ENCODE measurements around the gene XXYLT1. TPM values are rescaled to one million over a fixed set of nuclear protein-coding genes. Genes with fewer than 3 reads are reported as not detected.

Gene XXYLT1
- total and polyA plus RNA-seq, 7 donors, result 2.5 to 13.8 (median 11.1) TPM

DNA sequence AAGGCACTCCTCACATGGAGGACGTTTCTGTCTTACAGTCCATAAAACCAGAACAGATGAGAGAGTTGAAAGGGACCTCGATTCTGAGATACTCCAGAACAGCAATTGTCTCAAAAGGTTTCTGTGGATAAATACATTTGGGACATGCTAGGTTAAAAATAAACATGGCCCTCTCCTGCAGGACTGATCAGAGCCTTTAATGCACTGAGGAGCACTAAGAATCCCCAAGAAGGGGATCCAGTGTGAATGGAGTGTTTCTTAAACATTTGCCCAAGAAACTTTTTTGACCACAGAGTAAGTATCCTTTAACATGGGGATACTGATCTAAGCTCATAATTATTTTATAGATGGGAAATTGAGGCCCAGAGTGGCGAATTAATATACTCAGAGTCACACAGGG, 223.4 kb downstream of the XXYLT1 start:
- 58 to 75% methylated on average over 3 of the region's 3 CpGs for WGBS, 2 donors
- H3K4me1 ChIP-seq, result no peaks in the 10 kb centered on the region
- DNase-seq, result no peak
- intact Hi-C loops (cut with DNase I), result no loop called here
- H3K27me3 ChIP-seq, result no peaks in the 10 kb centered on the region
- no peak overlapping the region for H3K27ac ChIP-seq
- no peak overlapping the region for H3K4me3 ChIP-seq
- TF ChIP-seq POLR2A (IDR thresholded peaks at IDR 0.05) (no peak), EP300 (IDR thresholded peaks at IDR 0.05) (no peak), POLR2AphosphoS5 (IDR thresholded peaks at IDR 0.05) (no peak)
- TF ChIP-seq, protein P1, sequence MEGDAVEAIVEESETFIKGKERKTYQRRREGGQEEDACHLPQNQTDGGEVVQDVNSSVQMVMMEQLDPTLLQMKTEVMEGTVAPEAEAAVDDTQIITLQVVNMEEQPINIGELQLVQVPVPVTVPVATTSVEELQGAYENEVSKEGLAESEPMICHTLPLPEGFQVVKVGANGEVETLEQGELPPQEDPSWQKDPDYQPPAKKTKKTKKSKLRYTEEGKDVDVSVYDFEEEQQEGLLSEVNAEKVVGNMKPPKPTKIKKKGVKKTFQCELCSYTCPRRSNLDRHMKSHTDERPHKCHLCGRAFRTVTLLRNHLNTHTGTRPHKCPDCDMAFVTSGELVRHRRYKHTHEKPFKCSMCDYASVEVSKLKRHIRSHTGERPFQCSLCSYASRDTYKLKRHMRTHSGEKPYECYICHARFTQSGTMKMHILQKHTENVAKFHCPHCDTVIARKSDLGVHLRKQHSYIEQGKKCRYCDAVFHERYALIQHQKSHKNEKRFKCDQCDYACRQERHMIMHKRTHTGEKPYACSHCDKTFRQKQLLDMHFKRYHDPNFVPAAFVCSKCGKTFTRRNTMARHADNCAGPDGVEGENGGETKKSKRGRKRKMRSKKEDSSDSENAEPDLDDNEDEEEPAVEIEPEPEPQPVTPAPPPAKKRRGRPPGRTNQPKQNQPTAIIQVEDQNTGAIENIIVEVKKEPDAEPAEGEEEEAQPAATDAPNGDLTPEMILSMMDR (IDR thresholded peaks at IDR 0.05), result no peak
- no peaks in the 10 kb centered on the region for H3K36me3 ChIP-seq
- H3K9me3 ChIP-seq, result no peaks in the 10 kb centered on the region

DNA sequence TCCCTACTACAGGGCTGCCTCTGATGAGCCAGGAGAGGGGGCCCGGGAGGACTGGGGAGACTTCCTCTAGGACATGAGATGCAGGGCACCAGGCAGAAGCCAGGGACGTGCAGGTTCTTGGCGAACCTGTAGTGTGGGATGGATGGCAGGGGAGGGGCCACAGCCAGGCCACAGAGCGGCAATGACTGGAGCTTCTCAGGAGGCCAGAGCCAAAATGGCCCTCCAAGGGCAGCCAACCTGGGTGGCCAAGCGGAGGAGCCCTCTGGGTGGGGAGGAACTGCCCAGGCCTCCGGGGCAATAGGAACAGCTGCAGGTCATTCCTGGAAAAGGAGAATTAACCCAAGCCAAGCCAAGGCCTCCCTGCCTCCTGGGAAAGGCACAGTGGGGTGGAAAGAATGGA, 224.5 kb downstream of the XXYLT1 start:
- no peaks in the 10 kb centered on the region for H3K36me3 ChIP-seq
- H3K4me3 ChIP-seq, result no peak overlapping the region
- peak; percentile 57 for DNase-seq
- H3K27me3 ChIP-seq, result no peaks in the 10 kb centered on the region
- H3K9me3 ChIP-seq, result no peaks in the 10 kb centered on the region
- TF ChIP-seq EP300 (IDR thresholded peaks at IDR 0.05), result no peak
- TF ChIP-seq POLR2AphosphoS5 (IDR thresholded peaks at IDR 0.05), result no peak
- TF ChIP-seq, protein P1 (IDR thresholded peaks at IDR 0.05), result no peak
- no peak for TF ChIP-seq POLR2A (IDR thresholded peaks at IDR 0.05)
- no peaks in the 10 kb centered on the region for H3K4me1 ChIP-seq
- H3K27ac ChIP-seq, result no peak overlapping the region
- intact Hi-C loops (cut with DNase I), result no loop called here
- 85 to 89% methylated on average over 6 of the region's 6 CpGs for WGBS, 2 donors

DNA sequence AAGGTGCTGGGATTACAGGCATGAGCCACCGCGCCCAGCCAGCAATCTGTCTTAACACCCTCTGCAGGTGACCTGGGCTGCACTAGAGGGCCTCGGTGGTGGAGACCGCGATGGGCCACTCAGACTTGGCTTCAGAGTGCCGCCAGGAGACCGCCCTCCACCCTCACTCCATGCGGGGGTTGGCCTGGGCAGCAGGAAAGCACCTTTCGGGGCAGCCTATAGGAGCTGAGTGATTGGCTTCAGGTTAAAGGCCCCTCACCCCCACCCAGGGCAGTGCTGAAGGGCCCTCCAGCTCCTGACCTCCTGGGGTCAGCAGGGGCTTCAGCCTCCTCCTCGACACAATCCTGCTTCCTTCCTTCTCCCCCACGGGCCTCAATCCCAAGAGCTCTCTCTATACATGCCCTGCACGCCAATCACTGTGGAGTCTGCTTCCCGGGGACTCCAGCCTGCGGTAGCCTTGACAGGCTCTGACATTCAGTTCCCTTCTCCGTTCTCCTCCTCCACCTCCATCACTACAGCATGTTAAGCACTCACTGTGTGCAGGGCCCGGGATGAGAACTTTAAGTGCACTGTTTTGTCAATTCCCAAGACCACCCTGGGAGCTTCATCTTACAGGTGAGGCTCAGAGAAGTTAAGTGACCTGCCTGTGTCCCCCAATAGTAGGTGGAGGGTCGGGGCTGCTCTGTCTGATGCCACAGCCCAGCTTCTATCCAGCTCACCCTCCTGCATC, 225.3 kb downstream of the XXYLT1 start:
- H3K9me3 ChIP-seq, result no peaks in the 10 kb centered on the region
- no peak overlapping the region for H3K27ac ChIP-seq
- TF ChIP-seq, protein P1 (IDR thresholded peaks at IDR 0.05), result no peak
- TF ChIP-seq POLR2AphosphoS5 (IDR thresholded peaks at IDR 0.05), result no peak
- TF ChIP-seq EP300 (IDR thresholded peaks at IDR 0.05), result no peak
- no peak for TF ChIP-seq POLR2A (IDR thresholded peaks at IDR 0.05)
- H3K4me1 ChIP-seq, result no peaks in the 10 kb centered on the region
- intact Hi-C loops (cut with DNase I), result no loop called here
- H3K27me3 ChIP-seq, result no peaks in the 10 kb centered on the region
- no peaks in the 10 kb centered on the region for H3K36me3 ChIP-seq
- WGBS, 2 donors, result 86 to 89% methylated on average over 17 of the region's 17 CpGs
- no peak overlapping the region for H3K4me3 ChIP-seq
- DNase-seq, result peak; percentile 60

DNA sequence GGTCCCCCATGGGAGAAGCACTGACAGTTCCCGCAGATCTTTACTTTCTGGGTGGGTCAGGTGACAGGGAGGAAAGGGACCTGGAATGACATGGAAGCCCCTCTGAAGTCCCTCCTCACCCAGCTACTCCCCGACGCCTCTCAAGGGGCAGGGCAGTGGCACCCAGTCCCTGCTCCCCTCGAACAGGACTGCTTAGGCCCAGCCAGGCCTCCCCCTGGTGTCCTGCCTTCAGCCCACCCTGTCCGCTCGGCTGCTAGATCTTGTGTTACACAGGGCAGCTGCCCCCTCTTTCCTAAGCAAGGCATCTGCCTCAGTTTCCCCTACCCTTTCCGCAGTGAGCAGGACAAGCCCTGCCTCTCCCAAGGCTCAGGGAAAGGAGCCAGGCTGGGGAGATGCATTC, 226.5 kb downstream of the XXYLT1 start:
- H3K27me3 ChIP-seq, result no peaks in the 10 kb centered on the region
- H3K27ac ChIP-seq, result no peak overlapping the region
- intact Hi-C loops (cut with DNase I), result no loop called here
- no peaks in the 10 kb centered on the region for H3K4me1 ChIP-seq
- H3K9me3 ChIP-seq, result no peaks in the 10 kb centered on the region
- H3K4me3 ChIP-seq, result no peak overlapping the region
- no peak for TF ChIP-seq POLR2AphosphoS5 (IDR thresholded peaks at IDR 0.05)
- TF ChIP-seq, protein P1 (IDR thresholded peaks at IDR 0.05), result no peak
- no peak for TF ChIP-seq POLR2A (IDR thresholded peaks at IDR 0.05)
- TF ChIP-seq EP300 (IDR thresholded peaks at IDR 0.05), result no peak
- peak; percentile 50 for DNase-seq
- H3K36me3 ChIP-seq, result no peaks in the 10 kb centered on the region
- 88 to 93% methylated on average over 7 of the region's 7 CpGs for WGBS, 2 donors
